G401.6 (cell line): Measurements from ENCODE around the gene LTF.

ENCODE experiments used
- FAIRE-seq: peaks from 2 replicates; lab custom pipeline; 2012; peaks lifted over from hg19 to GRCh38; lab: Jason Lieb, UNC

The LTF gene

GRCh38 chr3:46468753-46469600, 4.3 kb upstream of the LTF start:
- FAIRE-seq: no peak

GRCh38 chr3:46467562-46467961, 2.9 kb upstream of the LTF start:
- FAIRE-seq: no peak

- no peak for FAIRE-seq
These were observed 2.2 kb upstream of the LTF start for GRCh38 chr3:46466871-46467403.

GRCh38 chr3:46466273-46466672, 1.6 kb upstream of the LTF start:
- FAIRE-seq: no peak

GRCh38 chr3:46465196-46465520, 453 bp upstream of the LTF start:
- no peak for FAIRE-seq

- FAIRE-seq: no peak
These were observed 850 bp downstream of the LTF start for GRCh38 chr3:46463868-46464241.

GRCh38 chr3:46463120-46463867, 1.4 kb downstream of the LTF start:
- FAIRE-seq: no peak

GRCh38 chr3:46462511-46462910, 2.2 kb downstream of the LTF start:
- no peak for FAIRE-seq

- no peak for FAIRE-seq
These were observed 2.6 kb downstream of the LTF start for GRCh38 chr3:46462111-46462510.

GRCh38 chr3:46460051-46460450, 4.7 kb downstream of the LTF start:
- FAIRE-seq: no peak

- no peak for FAIRE-seq
These were observed 8.6 kb downstream of the LTF start for GRCh38 chr3:46456118-46456517.

GRCh38 chr3:46455231-46456115, 9.2 kb downstream of the LTF start:
- no peak for FAIRE-seq

GRCh38 chr3:46454606-46455005, 10.1 kb downstream of the LTF start:
- FAIRE-seq: no peak

GRCh38 chr3:46454209-46454595, 10.5 kb downstream of the LTF start:
- FAIRE-seq: no peak

- FAIRE-seq: no peak
These were observed 11.0 kb downstream of the LTF start for GRCh38 chr3:46453526-46454208.

GRCh38 chr3:46449755-46450552, 14.8 kb downstream of the LTF start:
- no peak for FAIRE-seq

- FAIRE-seq: no peak
These were observed 16.0 kb downstream of the LTF start for GRCh38 chr3:46448721-46449120.

- no peak for FAIRE-seq
These were observed 17.3 kb downstream of the LTF start for GRCh38 chr3:46447228-46447985.

GRCh38 chr3:46442576-46443530, 21.9 kb downstream of the LTF start:
- FAIRE-seq: no peak
